Measurements from ENCODE around the gene TRAM2. TPM values are rescaled to one million over a fixed set of nuclear protein-coding genes. Genes with fewer than 3 reads are reported as not detected.

TRAM2 gene
- total RNA-seq, 4 donors from 2014 or later = 13.3 to 23.8 (median 18.5) TPM

DNA sequence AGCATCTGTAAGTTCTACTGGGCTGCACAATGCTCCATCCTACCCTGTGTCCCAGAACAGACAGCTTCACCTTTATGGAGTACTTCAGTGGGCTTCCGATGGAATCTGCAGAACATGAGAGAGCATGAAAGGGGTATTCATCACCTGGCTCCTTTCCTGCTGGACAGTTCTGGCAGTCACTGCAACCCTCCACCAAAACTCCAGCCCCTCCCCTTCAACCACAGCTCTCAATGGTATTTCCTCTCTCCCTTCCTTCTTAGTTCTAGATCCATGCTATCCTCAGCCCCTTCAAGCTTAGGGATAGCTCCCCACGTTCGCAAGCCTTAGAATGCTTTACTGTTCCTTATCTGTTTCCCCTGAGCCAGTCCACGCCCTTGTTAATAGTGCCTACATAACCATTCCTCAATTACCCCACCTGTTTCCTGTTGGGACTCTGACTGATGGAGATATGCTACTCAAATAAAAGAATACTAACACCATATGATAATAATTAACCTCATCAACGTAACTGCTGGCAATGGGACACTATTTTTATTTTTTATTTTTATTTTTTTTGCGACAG, 26.8 kb downstream of the TRAM2 start:
- WGBS = 81% methylated on average over 6 of the region's 6 CpGs
- no peak for DNase-seq (ENCODE audit: extremely low spot score)
- H3K4me1 ChIP-seq = peaks cover 73 to 96% (median 90%) of the 10 kb centered on the region in 4 donors

DNA sequence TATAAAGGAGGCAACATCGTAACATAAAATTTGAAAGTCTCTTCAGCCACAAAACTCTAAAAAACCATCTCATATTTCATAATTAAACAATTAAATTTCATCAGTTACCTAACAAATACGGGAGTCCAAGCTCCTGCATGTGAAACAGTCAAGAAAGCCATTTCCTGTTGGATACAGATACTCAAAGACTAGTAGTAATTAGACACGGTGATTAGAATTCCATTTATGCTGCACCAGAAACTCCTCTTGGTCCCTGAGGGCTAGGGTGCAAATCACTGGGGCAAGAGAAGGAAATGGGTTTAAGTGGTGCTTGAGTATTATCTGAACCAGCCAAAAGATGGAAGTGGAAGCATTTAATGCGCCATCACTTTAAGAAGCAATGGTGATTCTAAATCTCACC, 27.4 kb downstream of the TRAM2 start:
- H3K4me3 ChIP-seq = no peak overlapping the region
- 83% methylated on average over 4 of the region's 4 CpGs for WGBS
- H3K36me3 ChIP-seq = no peaks in the 10 kb centered on the region
- intact Hi-C loops (cut with DNase I) = no loop called here
- H3K27me3 ChIP-seq = no peaks in the 10 kb centered on the region
- TF ChIP-seq POLR2A (IDR thresholded peaks at IDR 0.05; ENCODE audit: low read depth) (no peak), EP300 (IDR thresholded peaks at IDR 0.05) (no peak), POLR2AphosphoS5 (IDR thresholded peaks at IDR 0.05) (no peak)
- TF ChIP-seq, protein P1, sequence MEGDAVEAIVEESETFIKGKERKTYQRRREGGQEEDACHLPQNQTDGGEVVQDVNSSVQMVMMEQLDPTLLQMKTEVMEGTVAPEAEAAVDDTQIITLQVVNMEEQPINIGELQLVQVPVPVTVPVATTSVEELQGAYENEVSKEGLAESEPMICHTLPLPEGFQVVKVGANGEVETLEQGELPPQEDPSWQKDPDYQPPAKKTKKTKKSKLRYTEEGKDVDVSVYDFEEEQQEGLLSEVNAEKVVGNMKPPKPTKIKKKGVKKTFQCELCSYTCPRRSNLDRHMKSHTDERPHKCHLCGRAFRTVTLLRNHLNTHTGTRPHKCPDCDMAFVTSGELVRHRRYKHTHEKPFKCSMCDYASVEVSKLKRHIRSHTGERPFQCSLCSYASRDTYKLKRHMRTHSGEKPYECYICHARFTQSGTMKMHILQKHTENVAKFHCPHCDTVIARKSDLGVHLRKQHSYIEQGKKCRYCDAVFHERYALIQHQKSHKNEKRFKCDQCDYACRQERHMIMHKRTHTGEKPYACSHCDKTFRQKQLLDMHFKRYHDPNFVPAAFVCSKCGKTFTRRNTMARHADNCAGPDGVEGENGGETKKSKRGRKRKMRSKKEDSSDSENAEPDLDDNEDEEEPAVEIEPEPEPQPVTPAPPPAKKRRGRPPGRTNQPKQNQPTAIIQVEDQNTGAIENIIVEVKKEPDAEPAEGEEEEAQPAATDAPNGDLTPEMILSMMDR (IDR thresholded peaks at IDR 0.05) = no peak
- peak overlapping the region in 1 of 4 donors; percentile 85 for H3K27ac ChIP-seq (replicated peaks in 1 of 4)
- H3K4me1 ChIP-seq = peaks cover 80 to 97% (median 93%) of the 10 kb centered on the region in 4 donors
- DNase-seq (ENCODE audit: extremely low spot score) = no peak
- H3K9me3 ChIP-seq = no peaks in the 10 kb centered on the region

More for the DNA sequence above, 26.8 kb downstream of the TRAM2 start:
- Histone ChIP-seq H3K27ac (replicated peaks in 1 of 4) (peak overlapping the region in 3 of 4 donors; percentile 67 to 85 (median 77)), H3K36me3 (no peaks in the 10 kb centered on the region), H3K27me3 (no peaks in the 10 kb centered on the region), H3K4me3 (no peak overlapping the region), H3K9me3 (no peaks in the 10 kb centered on the region)
- no peak for TF ChIP-seq EP300 (IDR thresholded peaks at IDR 0.05)
- no peak for TF ChIP-seq POLR2A (IDR thresholded peaks at IDR 0.05; ENCODE audit: low read depth)
- TF ChIP-seq, protein P1 (IDR thresholded peaks at IDR 0.05) = no peak
- TF ChIP-seq POLR2AphosphoS5 (IDR thresholded peaks at IDR 0.05) = no peak
- intact Hi-C loops (cut with DNase I) = no loop called here

DNA sequence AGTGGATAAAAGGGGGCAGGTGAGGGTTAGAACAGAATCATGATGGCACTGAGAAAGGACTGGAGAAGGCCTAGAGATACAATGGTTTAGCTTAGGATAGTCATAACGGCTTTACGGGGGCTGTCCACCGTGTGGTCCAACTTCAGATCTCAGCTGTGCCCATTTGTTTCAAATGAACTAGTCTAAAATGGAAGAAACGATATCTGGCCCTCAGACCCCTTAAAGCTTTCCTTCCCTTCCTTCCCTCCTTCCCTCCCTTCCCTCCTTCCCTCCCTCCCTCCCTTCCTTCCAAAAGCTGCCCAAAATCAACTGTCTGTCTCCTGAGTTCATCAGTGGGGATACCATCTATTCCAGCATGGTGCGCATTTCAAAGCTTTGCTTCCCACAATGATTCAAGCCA, 27.9 kb downstream of the TRAM2 start:
- WGBS = 95% methylated on average over 5 of the region's 5 CpGs
- TF ChIP-seq, protein P1 (IDR thresholded peaks at IDR 0.05) = no peak
- TF ChIP-seq EP300 (IDR thresholded peaks at IDR 0.05) = no peak
- no peak for TF ChIP-seq POLR2AphosphoS5 (IDR thresholded peaks at IDR 0.05)
- no peak for TF ChIP-seq POLR2A (IDR thresholded peaks at IDR 0.05; ENCODE audit: low read depth)

DNA sequence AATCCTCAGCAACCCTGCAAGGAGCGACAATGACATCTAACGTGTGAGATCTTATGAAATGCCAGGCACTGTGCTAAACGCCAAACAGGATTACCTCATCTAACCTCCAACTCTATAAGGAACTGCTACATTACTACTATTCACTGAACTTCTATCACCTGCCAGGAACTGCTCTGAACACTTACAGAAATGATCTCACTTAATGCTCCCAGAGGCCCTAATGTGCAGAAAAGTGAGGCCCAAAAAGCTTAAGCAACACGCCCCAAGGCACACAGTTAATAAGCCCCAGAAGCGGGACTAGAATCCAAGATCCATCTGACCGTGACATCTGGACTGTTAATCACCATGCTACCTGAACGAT, 28.5 kb downstream of the TRAM2 start:
- TF ChIP-seq, protein P1 (IDR thresholded peaks at IDR 0.05) = no peak
- TF ChIP-seq POLR2A (IDR thresholded peaks at IDR 0.05; ENCODE audit: low read depth) = no peak
- no peak for TF ChIP-seq EP300 (IDR thresholded peaks at IDR 0.05)
- TF ChIP-seq POLR2AphosphoS5 (IDR thresholded peaks at IDR 0.05) = no peak
- Histone ChIP-seq H3K4me1 (peaks cover 91 to 100% (median 99%) of the 10 kb centered on the region in 4 donors), H3K4me3 (no peak overlapping the region), H3K27ac (replicated peaks in 1 of 4) (peak overlapping the region in 1 of 4 donors; percentile 2), H3K36me3 (no peaks in the 10 kb centered on the region), H3K9me3 (no peaks in the 10 kb centered on the region), H3K27me3 (no peaks in the 10 kb centered on the region)
- no peak for DNase-seq (ENCODE audit: extremely low spot score)
- WGBS = 58% methylated on average over 7 of the region's 7 CpGs
- intact Hi-C loops (cut with DNase I) = no loop called here

More for the DNA sequence above, 27.9 kb downstream of the TRAM2 start:
- intact Hi-C loops (cut with DNase I) = no loop called here
- Histone ChIP-seq H3K27ac (replicated peaks in 1 of 4) (no peak overlapping the region), H3K9me3 (no peaks in the 10 kb centered on the region), H3K36me3 (no peaks in the 10 kb centered on the region), H3K4me1 (peaks cover 84 to 99% (median 97%) of the 10 kb centered on the region in 4 donors), H3K27me3 (no peaks in the 10 kb centered on the region), H3K4me3 (no peak overlapping the region)
- no peak for DNase-seq (ENCODE audit: extremely low spot score)
